Panc1 (cell line): ENCODE results near the gene IL1RAPL1. TPM values are rescaled to one million over a fixed set of nuclear protein-coding genes. Genes with fewer than 3 reads are reported as not detected.

Source experiments
- ATAC-seq: fragments of 200-7000 bp; cut with Tn5 transposase; 2 replicates; pipeline ENCODE4 v1.9.1; 2020; ENCODE audit warnings: mild to moderate bottlenecking, moderate library complexity
- BruUV-seq: library from RNA; stranded (reverse); fragments of 400-500 nt; replicated peaks from 2 replicates; lab custom pipeline; 2021; lab: Mats Ljungman, UMichigan
- CTCF ChIA-PET: fragments of 300-600 bp; sonication (Branson Sonifier 250); formaldehyde crosslinking; loops from one replicate; lab custom pipeline; 2022; ENCODE audit warnings: antibody characterized with exemption; lab: Charles Lee
- POLR2A ChIA-PET: fragments of 300-600 bp; sonication (Branson Sonifier 250); formaldehyde crosslinking; loops from one replicate; lab custom pipeline; 2022; ENCODE audit warnings: antibody characterized with exemption; lab: Charles Lee
- DNase-seq: peaks from one replicate; pipeline ENCODE4 v3.0.0-alpha.2; 2010; ENCODE audit warnings: low read depth, low spot score
- H3K27ac ChIP-seq: 2 replicates; pipeline ENCODE4 v1.5.1; 2011; ENCODE audit warnings: mild to moderate bottlenecking, low read length, inconsistent platforms
- H3K27me3 ChIP-seq: fragments of 200-500 bp; sonication (Bioruptor generic); 2 replicates; pipeline ENCODE4 v1.6.0; 2014; ENCODE audit warnings: low read length, inconsistent platforms; ENCODE audit not compliant: control insufficient read depth, insufficient read depth
- H3K36me3 ChIP-seq: fragments of 200-500 bp; sonication (Bioruptor generic); 2 replicates; pipeline ENCODE4 v1.5.1; 2014; ENCODE audit warnings: inconsistent platforms, mild to moderate bottlenecking, low read length, moderate library complexity; ENCODE audit not compliant: control insufficient read depth, insufficient read depth
- H3K4me1 ChIP-seq: 2 replicates; pipeline ENCODE4 v1.5.1; 2011; ENCODE audit warnings: inconsistent platforms, mild to moderate bottlenecking, low read length, moderate library complexity; ENCODE audit not compliant: control insufficient read depth, insufficient read depth
- H3K4me3 ChIP-seq, 2 experiments: 2 replicates each; pipeline ENCODE4 v1.5.1; 2011 to 2012; ENCODE audit warnings: low read depth in 2 of 2, low read length in 2 of 2, mild to moderate bottlenecking in 2 of 2, inconsistent platforms in 1 of 2, moderate library complexity in 1 of 2
- H3K9me3 ChIP-seq: fragments of 200-500 bp; sonication (Bioruptor generic); 2 replicates; pipeline ENCODE4 v1.5.1; 2014; ENCODE audit warnings: low read depth, mild to moderate bottlenecking, inconsistent platforms, low read length, moderate library complexity; ENCODE audit not compliant: control insufficient read depth, insufficient read depth
- CTCF ChIP-seq: fragments of 450-650 bp; IDR thresholded peaks from 2 replicates; pipeline ENCODE4 v1.5.1; 2017; ENCODE audit warnings: mild to moderate bottlenecking
- POLR2AphosphoS5 ChIP-seq: IDR thresholded peaks from 2 replicates; pipeline ENCODE4 v1.6.1; 2012; ENCODE audit warnings: mild to moderate bottlenecking, low read depth, low read length, moderate library complexity
- REST ChIP-seq, 2 experiments: IDR thresholded peaks; 2 replicates each; pipeline ENCODE4 v1.6.1; 2011 to 2012; ENCODE audit warnings: low read depth in 2 of 2, control low read depth in 1 of 2, low read length in 1 of 2, mild to moderate bottlenecking in 1 of 2, moderate library complexity in 1 of 2; ENCODE audit not compliant: insufficient read depth in 1 of 2
- SIN3A ChIP-seq: IDR thresholded peaks from 2 replicates; pipeline ENCODE4 v1.6.1; 2012; ENCODE audit warnings: low read depth, mild to moderate bottlenecking, low read length, moderate library complexity, borderline replicate concordance; ENCODE audit not compliant: insufficient read depth
- TCF7L2 ChIP-seq: IDR thresholded peaks from 2 replicates; pipeline ENCODE4 v1.6.1; 2011; ENCODE audit warnings: mild to moderate bottlenecking, low read depth, low read length, inconsistent platforms
- in situ Hi-C: cut with HindIII; loops from 2 replicates; pipeline ENCODE4 v1.10.0; 2016; ENCODE audit warnings: low sequenced_read_pairs, low pct_unique_long_range_greater_than_20kb
- intact Hi-C: fragments of 100-400 bp; cut with micrococcal nuclease; formaldehyde crosslinking; loops from one replicate; pipeline ENCODE4 v1.10.0; 2022; ENCODE audit not compliant: unreplicated experiment
- total RNA-seq: library from RNA; stranded (reverse); gene quantifications from one replicate; pipeline ENCODE4 v1.2.1, GENCODE V29; 2021; ENCODE audit not compliant: unreplicated experiment

IL1RAPL1 gene
- total RNA-seq, 1 experiment from 2014 or later, result 0.59 TPM

GRCh38 chrX:28649541-28649940, 62.3 kb downstream of the IL1RAPL1 start:
- intact Hi-C loops, result no loop called here
- no peak for DNase-seq
- POLR2A ChIA-PET, result no interaction called here
- H3K27me3 ChIP-seq, result no peaks in the 10 kb centered on the region
- no peaks in the 10 kb centered on the region for H3K4me1 ChIP-seq
- H3K27ac ChIP-seq, result no peak overlapping the region
- TF ChIP-seq REST (IDR thresholded peaks at IDR 0.05; ENCODE audit: insufficient read depth in 1 of 2, low read depth in 2 of 2, low read length in 1 of 2) (no peak), TCF7L2 (no peak), POLR2AphosphoS5 (no peak), CTCF (no peak), SIN3A (no peak)
- no peaks in the 10 kb centered on the region for H3K9me3 ChIP-seq
- no TSS peak for BruUV-seq
- ATAC-seq, result no peak
- CTCF ChIA-PET, result no interaction called here
- no peaks in the 10 kb centered on the region for H3K36me3 ChIP-seq
- in situ Hi-C loops, result no loop called here
- H3K4me3 ChIP-seq, result no peak overlapping the region

GRCh38 chrX:28651186-28651585, 63.9 kb downstream of the IL1RAPL1 start:
- no peak for ATAC-seq
- no peak for TF ChIP-seq CTCF
- TF ChIP-seq REST (IDR thresholded peaks at IDR 0.05; ENCODE audit: insufficient read depth in 1 of 2, low read depth in 2 of 2, low read length in 1 of 2), result no peak
- no peak for TF ChIP-seq POLR2AphosphoS5
- TF ChIP-seq TCF7L2, result no peak
- no peak for TF ChIP-seq SIN3A
- in situ Hi-C loops, result no loop called here
- Histone ChIP-seq H3K36me3 (no peaks in the 10 kb centered on the region), H3K4me3 (no peak overlapping the region), H3K9me3 (no peaks in the 10 kb centered on the region), H3K27me3 (no peaks in the 10 kb centered on the region), H3K27ac (no peak overlapping the region), H3K4me1 (no peaks in the 10 kb centered on the region)
- intact Hi-C loops, result no loop called here
- ChIA-PET CTCF (no interaction called here), POLR2A (no interaction called here)
- BruUV-seq, result no TSS peak
- DNase-seq, result no peak
